ENCODE measurements around the gene BTD. TPM values are rescaled to one million over a fixed set of nuclear protein-coding genes. Genes with fewer than 3 reads are reported as not detected.

The BTD gene
- total and polyA plus RNA-seq, 9 donors, result 19.8 to 44.1 (median 30.2) TPM

DNA sequence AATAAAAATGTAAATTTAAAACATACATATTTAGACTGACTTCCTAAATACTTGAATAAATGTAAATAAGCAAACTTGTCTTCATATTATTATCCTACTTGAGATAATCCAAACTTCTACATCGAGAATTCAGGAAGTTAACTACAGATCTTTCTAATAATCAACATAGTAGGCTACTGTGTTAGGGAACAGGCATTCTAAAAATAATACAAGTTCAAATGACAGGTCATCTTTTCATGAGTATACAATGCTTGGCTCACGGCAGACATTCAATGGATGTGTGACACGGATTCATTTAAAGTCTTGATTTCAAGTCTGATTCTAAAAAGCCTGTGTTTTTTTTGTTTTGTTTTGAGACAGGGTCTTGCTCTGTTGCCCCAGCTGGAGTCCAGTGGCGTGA, 88.7 kb downstream of the BTD start:
- Histone ChIP-seq H3K36me3 (no peaks in the 10 kb centered on the region), H3K4me3 (no peak overlapping the region), H3K4me1 (ENCODE audit: insufficient read depth) (no peaks in the 10 kb centered on the region), H3K27me3 (no peaks in the 10 kb centered on the region), H3K9me3 (no peaks in the 10 kb centered on the region), H3K27ac (no peak overlapping the region)
- intact Hi-C loops (cut with DNase I), result no loop called here
- TF ChIP-seq POLR2A (IDR thresholded peaks at IDR 0.05), result no peak
- TF ChIP-seq, protein P1, sequence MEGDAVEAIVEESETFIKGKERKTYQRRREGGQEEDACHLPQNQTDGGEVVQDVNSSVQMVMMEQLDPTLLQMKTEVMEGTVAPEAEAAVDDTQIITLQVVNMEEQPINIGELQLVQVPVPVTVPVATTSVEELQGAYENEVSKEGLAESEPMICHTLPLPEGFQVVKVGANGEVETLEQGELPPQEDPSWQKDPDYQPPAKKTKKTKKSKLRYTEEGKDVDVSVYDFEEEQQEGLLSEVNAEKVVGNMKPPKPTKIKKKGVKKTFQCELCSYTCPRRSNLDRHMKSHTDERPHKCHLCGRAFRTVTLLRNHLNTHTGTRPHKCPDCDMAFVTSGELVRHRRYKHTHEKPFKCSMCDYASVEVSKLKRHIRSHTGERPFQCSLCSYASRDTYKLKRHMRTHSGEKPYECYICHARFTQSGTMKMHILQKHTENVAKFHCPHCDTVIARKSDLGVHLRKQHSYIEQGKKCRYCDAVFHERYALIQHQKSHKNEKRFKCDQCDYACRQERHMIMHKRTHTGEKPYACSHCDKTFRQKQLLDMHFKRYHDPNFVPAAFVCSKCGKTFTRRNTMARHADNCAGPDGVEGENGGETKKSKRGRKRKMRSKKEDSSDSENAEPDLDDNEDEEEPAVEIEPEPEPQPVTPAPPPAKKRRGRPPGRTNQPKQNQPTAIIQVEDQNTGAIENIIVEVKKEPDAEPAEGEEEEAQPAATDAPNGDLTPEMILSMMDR (IDR thresholded peaks at IDR 0.05), result no peak
- TF ChIP-seq EP300 (IDR thresholded peaks at IDR 0.05), result no peak
- no peak for DNase-seq
- 88 to 91% (median 90%) methylated on average over 4 of the region's 4 CpGs for WGBS, 3 donors

- intact Hi-C loops (cut with DNase I), result no loop called here
Observed at GRCh38 chr3:15690748-15691147, 89.2 kb downstream of the BTD start.

DNA sequence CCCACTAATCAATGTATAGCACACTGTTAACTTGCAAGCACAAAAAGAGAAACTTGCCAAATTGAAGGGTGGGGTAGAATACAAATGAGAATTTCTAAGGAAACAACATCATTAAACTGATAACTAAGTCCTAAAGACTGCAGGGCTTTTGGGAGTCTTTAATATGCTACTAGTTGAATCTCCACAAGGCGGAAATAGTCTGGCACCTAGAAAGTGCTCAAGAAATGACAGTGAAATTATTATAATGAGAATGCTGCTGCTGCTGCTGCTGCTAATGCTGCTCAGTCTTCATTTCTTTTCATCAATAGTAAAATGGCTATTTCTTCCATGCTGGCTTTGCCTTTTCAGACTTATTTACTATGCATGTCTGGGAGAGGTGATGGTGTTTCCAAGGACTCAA, 91.8 kb downstream of the BTD start:
- no peak overlapping the region for H3K4me3 ChIP-seq

More at GRCh38 chr3:15690748-15691147, 89.2 kb downstream of the BTD start:
- Histone ChIP-seq H3K9me3 (no peaks in the 10 kb centered on the region), H3K27ac (no peak overlapping the region), H3K27me3 (no peaks in the 10 kb centered on the region), H3K36me3 (no peaks in the 10 kb centered on the region), H3K4me3 (no peak overlapping the region), H3K4me1 (ENCODE audit: insufficient read depth) (no peaks in the 10 kb centered on the region)
- WGBS, 3 donors, result 95 to 97% (median 96%) methylated on average over 5 of the region's 5 CpGs
- TF ChIP-seq, protein P1 (IDR thresholded peaks at IDR 0.05), result no peak
- TF ChIP-seq EP300 (IDR thresholded peaks at IDR 0.05) (no peak), POLR2A (IDR thresholded peaks at IDR 0.05) (no peak)
- DNase-seq, result no peak

GRCh38 chr3:15694628-15695027, 93.1 kb downstream of the BTD start:
- intact Hi-C loops (cut with DNase I), result no loop called here
- Histone ChIP-seq H3K27ac (no peak overlapping the region), H3K9me3 (no peaks in the 10 kb centered on the region), H3K4me3 (no peak overlapping the region), H3K36me3 (no peaks in the 10 kb centered on the region), H3K4me1 (ENCODE audit: insufficient read depth) (no peaks in the 10 kb centered on the region), H3K27me3 (no peaks in the 10 kb centered on the region)
- WGBS, 3 donors, result 73 to 74% (median 73%) methylated on average over 1 of the region's 1 CpG
- TF ChIP-seq, protein P1 (IDR thresholded peaks at IDR 0.05), result no peak
- TF ChIP-seq POLR2A (IDR thresholded peaks at IDR 0.05), result no peak
- no peak for DNase-seq

More for the DNA sequence above, 91.8 kb downstream of the BTD start:
- Histone ChIP-seq H3K4me1 (ENCODE audit: insufficient read depth) (no peaks in the 10 kb centered on the region), H3K36me3 (no peaks in the 10 kb centered on the region), H3K9me3 (no peaks in the 10 kb centered on the region), H3K27me3 (no peaks in the 10 kb centered on the region), H3K27ac (no peak overlapping the region)
- TF ChIP-seq EP300 (IDR thresholded peaks at IDR 0.05), result no peak
- TF ChIP-seq, protein P1 (IDR thresholded peaks at IDR 0.05), result no peak
- no peak for DNase-seq
- intact Hi-C loops (cut with DNase I), result no loop called here
- 56 to 98% (median 91%) methylated on average over 1 of the region's 1 CpG for WGBS, 3 donors

Small RNA genes lying within 50 kb of the gene (microRNA-seq; reads per million reads assigned to microRNA genes)
- gene MIR3134, result 0 reads per million in 3 donors

Small RNA genes lying within 50 kb of the gene (small RNA-seq; reads per million reads assigned to genes)
- not detected for gene MIR3134

Other genes starting within 250 kb of the BTD start
- 10 to 100 TPM; 16.1 to 25.6 (median 23.0) TPM for gene METTL6, start 174.2 kb upstream of the BTD start, total RNA-seq
- gene METTL6, start 174.2 kb upstream of the BTD start, polyA plus RNA-seq, result 10 to 100 TPM; 13.0 to 15.1 TPM
- 10 to 100 TPM in 5 of 7 donors, 1 to 10 TPM in 2; 8.5 to 16.0 (median 11.9) TPM for gene EAF1, start 174.1 kb upstream of the BTD start, total RNA-seq
- gene EAF1, start 174.1 kb upstream of the BTD start, polyA plus RNA-seq, result 10 to 100 TPM in 1 of 2 donors, 1 to 10 TPM in 1; 5.4 to 13.8 TPM
- gene COLQ, start 80.0 kb upstream of the BTD start, total RNA-seq, result 1 to 10 TPM; 1.9 to 6.1 (median 3.6) TPM
- 1 to 10 TPM; 1.9 to 2.8 TPM for gene COLQ, start 80.0 kb upstream of the BTD start, polyA plus RNA-seq
- 10 to 100 TPM; 11.3 to 22.7 (median 19.7) TPM for gene HACL1, start 176 bp upstream of the BTD start, total RNA-seq
- 10 to 100 TPM; 13.4 to 15.1 TPM for gene HACL1, start 176 bp upstream of the BTD start, polyA plus RNA-seq
- gene ANKRD28, start 196.2 kb downstream of the BTD start, total RNA-seq, result 10 to 100 TPM; 39.2 to 79.4 (median 44.7) TPM
- gene ANKRD28, start 196.2 kb downstream of the BTD start, polyA plus RNA-seq, result 10 to 100 TPM; 21.2 to 23.2 TPM

Measured in ovary (tissue), 9 donors.